PC-3 (cell line): ENCODE results near the gene AVEN. TPM values are rescaled to one million over a fixed set of nuclear protein-coding genes. Genes with fewer than 3 reads are reported as not detected.

Source experiments
- ATAC-seq: fragments of 200-7000 bp; cut with Tn5 transposase; 2 replicates; pipeline ENCODE4 v1.9.1; 2020; ENCODE audit warnings: mild to moderate bottlenecking, moderate library complexity
- BruUV-seq: library from RNA; stranded (reverse); fragments of 400-500 nt; replicated peaks from 2 replicates; lab custom pipeline; 2021; lab: Mats Ljungman, UMichigan
- CTCF ChIA-PET: fragments of 300-600 bp; sonication (Branson Sonifier 250); formaldehyde crosslinking; loops from one replicate; lab custom pipeline; 2022; ENCODE audit warnings: antibody characterized with exemption; lab: Charles Lee
- POLR2A ChIA-PET: fragments of 300-600 bp; sonication (Branson Sonifier 250); formaldehyde crosslinking; loops from one replicate; lab custom pipeline; 2022; ENCODE audit warnings: antibody characterized with exemption; ENCODE audit not compliant: unreplicated experiment; lab: Charles Lee
- DNase-seq: peaks from one replicate; pipeline ENCODE4 v3.0.0-alpha.2; 2015
- H2AFZ ChIP-seq: fragments of 300-600 bp; sonication (generic); 2 replicates; pipeline ENCODE4 v1.6.0; 2016; ENCODE audit warnings: antibody characterized with exemption, low read length
- H3F3A ChIP-seq: fragments of 300-600 bp; sonication (generic); one replicate; pipeline ENCODE4 v1.6.0; 2017; ENCODE audit warnings: antibody characterized with exemption, low read length, control low read depth, mild to moderate bottlenecking; ENCODE audit not compliant: unreplicated experiment
- H3K27ac ChIP-seq: fragments of 300-600 bp; sonication (generic); 2 replicates; pipeline ENCODE4 v1.5.1; 2016; ENCODE audit warnings: mild to moderate bottlenecking, low read length
- H3K27me3 ChIP-seq: fragments of 300-600 bp; sonication (generic); 2 replicates; pipeline ENCODE4 v1.6.1; 2016; ENCODE audit warnings: low read length, mixed read lengths
- H3K36me3 ChIP-seq: fragments of 300-600 bp; sonication (generic); 2 replicates; pipeline ENCODE4 v1.6.1; 2016; ENCODE audit warnings: low read depth, mixed run types, low read length, mixed read lengths
- H3K4me1 ChIP-seq: fragments of 300-600 bp; sonication (generic); 2 replicates; pipeline ENCODE4 v1.5.1; 2016; ENCODE audit warnings: low read length; ENCODE audit not compliant: insufficient read depth
- H3K4me2 ChIP-seq: fragments of 300-600 bp; sonication (generic); 2 replicates; pipeline ENCODE4 v1.6.0; 2016; ENCODE audit warnings: low read length
- H3K4me3 ChIP-seq: fragments of 300-600 bp; sonication (generic); 2 replicates; pipeline ENCODE4 v1.5.1; 2016; ENCODE audit warnings: mild to moderate bottlenecking, low read length, mixed read lengths
- H3K79me2 ChIP-seq: fragments of 300-600 bp; sonication (generic); 2 replicates; pipeline ENCODE4 v1.6.1; 2017; ENCODE audit warnings: low read length, mixed read lengths
- H3K9ac ChIP-seq: fragments of 300-600 bp; sonication (generic); 2 replicates; pipeline ENCODE4 v1.6.0; 2016; ENCODE audit warnings: mild to moderate bottlenecking, low read length
- H3K9me2 ChIP-seq: fragments of 300-600 bp; sonication (generic); replicated peaks from 2 replicates; pipeline ENCODE4 v1.6.1; 2016; ENCODE audit warnings: mixed run types, low read length, mixed read lengths
- H3K9me3 ChIP-seq: fragments of 300-600 bp; sonication (generic); 2 replicates; pipeline ENCODE4 v1.6.1; 2016; ENCODE audit warnings: low read length, mixed read lengths
- H4K20me1 ChIP-seq: fragments of 300-600 bp; sonication (generic); 2 replicates; pipeline ENCODE4 v1.6.1; 2016; ENCODE audit warnings: low read length, mixed read lengths
- CTCF ChIP-seq: fragments of 300-600 bp; sonication (generic); conservative IDR thresholded peaks from 2 replicates; pipeline ENCODE4 v1.5.1; 2017; ENCODE audit warnings: antibody characterized with exemption, low read depth, mild to moderate bottlenecking, low read length
- EZH2 ChIP-seq: fragments of 300-600 bp; sonication (generic); IDR thresholded peaks from one replicate; pipeline ENCODE4 v1.6.1; 2017; ENCODE audit warnings: antibody characterized with exemption, mild to moderate bottlenecking, low read length; ENCODE audit not compliant: unreplicated experiment
- EZH2phosphoT487 ChIP-seq: fragments of 300-600 bp; sonication (generic); IDR thresholded peaks from 2 replicates; pipeline ENCODE4 v1.6.1; 2018; ENCODE audit warnings: mild to moderate bottlenecking, antibody characterized with exemption, low read length, borderline replicate concordance
- intact Hi-C: fragments of 100-400 bp; cut with micrococcal nuclease; formaldehyde crosslinking; loops from 2 replicates; pipeline ENCODE4 v1.9.0; 2023
- total RNA-seq: library from RNA; depleted of rRNA; stranded (reverse); fragments of >200 nt; gene quantifications from 2 replicates; pipeline ENCODE4 v1.2.3, GENCODE V29; 2014

Gene AVEN
- total RNA-seq, 1 experiment from 2014 or later: 10.5 TPM

GRCh38 chr15:34043813-34044212 lies 4.8 kb upstream of the AVEN start:
- BruUV-seq: no TSS peak
- ATAC-seq: no peak
- Histone ChIP-seq H3K36me3 (no peaks in the 10 kb centered on the region), H4K20me1 (no peaks in the 10 kb centered on the region), H3K79me2 (no peaks in the 10 kb centered on the region), H3K9ac (no peak overlapping the region), H3F3A (no peaks in the 10 kb centered on the region), H3K27me3 (no peaks in the 10 kb centered on the region), H3K4me2 (no peak overlapping the region), H3K4me1 (peaks cover 20% of the 10 kb centered on the region), H3K4me3 (no peak overlapping the region), H2AFZ (no peak overlapping the region), H3K9me3 (no peaks in the 10 kb centered on the region), H3K9me2 (no peaks in the 10 kb centered on the region), H3K27ac (no peak overlapping the region)
- ChIA-PET CTCF (no interaction called here), POLR2A (no interaction called here)
- no peak for TF ChIP-seq EZH2
- TF ChIP-seq CTCF: no peak
- TF ChIP-seq EZH2phosphoT487: no peak
- intact Hi-C loops: no loop called here
- DNase-seq: no peak

- H3K4me2 ChIP-seq: no peak overlapping the region
- DNase-seq (no peak), ATAC-seq (no peak)
- no peaks in the 10 kb centered on the region for H3K27me3 ChIP-seq
- BruUV-seq: no TSS peak
- POLR2A ChIA-PET: no interaction called here
- H3K27ac ChIP-seq: no peak overlapping the region
- H3F3A ChIP-seq: no peaks in the 10 kb centered on the region
- no peaks in the 10 kb centered on the region for H3K9me3 ChIP-seq
- H2AFZ ChIP-seq: no peak overlapping the region
- CTCF ChIA-PET: no interaction called here
- intact Hi-C loops: no loop called here
- peaks cover 16% of the 10 kb centered on the region for H3K4me1 ChIP-seq
- H4K20me1 ChIP-seq: no peaks in the 10 kb centered on the region
- no peak overlapping the region for H3K9ac ChIP-seq
- H3K4me3 ChIP-seq: no peak overlapping the region
- no peak for TF ChIP-seq EZH2phosphoT487
- no peak for TF ChIP-seq EZH2
- no peak for TF ChIP-seq CTCF
- no peaks in the 10 kb centered on the region for H3K36me3 ChIP-seq
- H3K79me2 ChIP-seq: no peaks in the 10 kb centered on the region
- H3K9me2 ChIP-seq: no peaks in the 10 kb centered on the region
These were observed 4.4 kb upstream of the AVEN start for GRCh38 chr15:34043391-34043790.

GRCh38 chr15:34039790-34040113 lies 748 bp upstream of the AVEN start:
- Histone ChIP-seq H3K27ac (no peak overlapping the region), H3K9ac (no peak overlapping the region), H3F3A (no peaks in the 10 kb centered on the region), H3K4me3 (peak overlapping the region; percentile 94), H4K20me1 (no peaks in the 10 kb centered on the region), H3K9me3 (no peaks in the 10 kb centered on the region), H3K4me2 (peak overlapping the region; percentile 90), H3K36me3 (no peaks in the 10 kb centered on the region), H3K27me3 (no peaks in the 10 kb centered on the region), H3K9me2 (no peaks in the 10 kb centered on the region), H2AFZ (peak overlapping the region; percentile 73; the same call in 1 of the 2 replicates), H3K79me2 (peaks cover 16% of the 10 kb centered on the region), H3K4me1 (peaks cover 12% of the 10 kb centered on the region; the same call in 1 of the 2 replicates)
- ChIA-PET CTCF (no interaction called here), POLR2A (no interaction called here)
- ATAC-seq: no peak
- intact Hi-C loops: loop anchor here (5.0 kb wide), 1 partner anchor 43 kb away; no protein-coding TSS in a partner anchor
- TF ChIP-seq EZH2phosphoT487: no peak
- TF ChIP-seq CTCF: no peak
- no peak for TF ChIP-seq EZH2
- no TSS peak for BruUV-seq
- no peak for DNase-seq
